Fibroblast of villous mesenchyme (primary cell): ENCODE results near the gene PSORS1C2. TPM values are rescaled to one million over a fixed set of nuclear protein-coding genes. Genes with fewer than 3 reads are reported as not detected.

Source experiments
- DNase-seq: peaks from one replicate; pipeline ENCODE4 v3.0.0-alpha.2; 2010; ENCODE audit warnings: low read depth
- H3K4me3 ChIP-seq: 2 replicates; pipeline ENCODE4 v1.5.1; 2011; ENCODE audit warnings: low read depth, mild to moderate bottlenecking, low read length
- total RNA-seq: library from RNA; depleted of rRNA; stranded (reverse); fragments of >200 nt; gene quantifications from 2 replicates; pipeline ENCODE4 v1.2.3, GENCODE V29; 2012
- TF ChIP-seq, protein P1 (sequence below): IDR thresholded peaks from 2 replicates; pipeline ENCODE4 v1.5.1; 2012; ENCODE audit warnings: low read depth, mild to moderate bottlenecking, low read length; ENCODE audit not compliant: insufficient read depth

Gene PSORS1C2
- total RNA-seq, 1 donor = not detected

DNA sequence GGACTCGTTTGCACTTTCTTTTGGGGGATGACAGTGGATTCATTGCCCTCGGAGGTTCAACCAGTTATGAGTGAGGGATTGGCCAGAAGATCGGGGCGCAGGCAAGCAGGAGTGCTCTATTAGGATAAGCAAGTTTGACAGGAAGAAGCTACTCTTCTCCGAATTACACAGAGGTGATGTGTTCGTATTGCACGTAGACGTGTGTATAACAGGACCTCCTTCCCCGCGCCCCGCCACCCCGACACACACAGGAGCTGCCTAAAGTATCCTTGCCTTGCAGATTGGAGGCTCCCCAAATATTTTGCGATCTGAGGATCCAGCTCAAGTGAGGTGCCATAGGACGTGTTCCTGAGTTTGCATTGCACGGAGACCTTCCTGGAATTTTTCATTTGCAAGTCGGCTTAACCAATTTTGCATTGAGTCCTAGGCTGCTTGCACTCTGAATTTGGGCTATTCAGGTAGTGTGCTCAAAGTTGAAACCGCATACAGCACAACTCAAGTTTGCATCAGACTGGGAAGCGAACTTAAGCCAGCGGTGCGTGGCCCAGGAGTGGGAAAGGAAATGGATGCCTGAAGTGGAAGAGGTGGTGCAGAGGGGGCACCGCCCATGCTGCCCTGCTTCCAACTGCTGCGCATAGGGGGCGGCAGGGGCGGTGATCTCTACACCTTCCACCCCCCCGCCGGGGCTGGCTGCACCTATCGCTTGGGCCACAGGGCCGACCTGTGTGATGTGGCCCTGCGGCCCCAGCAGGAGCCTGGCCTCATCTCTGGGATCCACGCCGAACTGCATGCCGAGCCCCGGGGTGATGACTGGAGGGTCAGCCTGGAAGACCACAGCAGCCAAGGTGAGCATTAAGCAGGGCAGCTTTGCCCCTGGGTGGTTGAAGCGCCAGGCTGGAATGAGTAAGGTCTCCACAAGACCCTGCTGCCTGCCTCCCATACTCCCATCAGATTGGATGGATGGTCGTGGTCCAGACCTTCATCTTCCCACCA is 20.3 kb upstream of the PSORS1C2 start:
- TF ChIP-seq, protein P1, sequence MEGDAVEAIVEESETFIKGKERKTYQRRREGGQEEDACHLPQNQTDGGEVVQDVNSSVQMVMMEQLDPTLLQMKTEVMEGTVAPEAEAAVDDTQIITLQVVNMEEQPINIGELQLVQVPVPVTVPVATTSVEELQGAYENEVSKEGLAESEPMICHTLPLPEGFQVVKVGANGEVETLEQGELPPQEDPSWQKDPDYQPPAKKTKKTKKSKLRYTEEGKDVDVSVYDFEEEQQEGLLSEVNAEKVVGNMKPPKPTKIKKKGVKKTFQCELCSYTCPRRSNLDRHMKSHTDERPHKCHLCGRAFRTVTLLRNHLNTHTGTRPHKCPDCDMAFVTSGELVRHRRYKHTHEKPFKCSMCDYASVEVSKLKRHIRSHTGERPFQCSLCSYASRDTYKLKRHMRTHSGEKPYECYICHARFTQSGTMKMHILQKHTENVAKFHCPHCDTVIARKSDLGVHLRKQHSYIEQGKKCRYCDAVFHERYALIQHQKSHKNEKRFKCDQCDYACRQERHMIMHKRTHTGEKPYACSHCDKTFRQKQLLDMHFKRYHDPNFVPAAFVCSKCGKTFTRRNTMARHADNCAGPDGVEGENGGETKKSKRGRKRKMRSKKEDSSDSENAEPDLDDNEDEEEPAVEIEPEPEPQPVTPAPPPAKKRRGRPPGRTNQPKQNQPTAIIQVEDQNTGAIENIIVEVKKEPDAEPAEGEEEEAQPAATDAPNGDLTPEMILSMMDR = peak; percentile 14
- peak; percentile 11 for DNase-seq
- peak overlapping the region; percentile 79 for H3K4me3 ChIP-seq

GRCh38 chr6:31158140-31158862 is 19.4 kb upstream of the PSORS1C2 start, which contains the start of gene TCF19:
TCF19 (plus strand) TSS chr6:31158589; CDS start chr6:31159470, 881 bp downstream.
- H3K4me3 ChIP-seq = peak within 1 kb of the TSS; percentile 79
- peak; percentile 99 for DNase-seq
- TF ChIP-seq, protein P1 = no peak

DNA sequence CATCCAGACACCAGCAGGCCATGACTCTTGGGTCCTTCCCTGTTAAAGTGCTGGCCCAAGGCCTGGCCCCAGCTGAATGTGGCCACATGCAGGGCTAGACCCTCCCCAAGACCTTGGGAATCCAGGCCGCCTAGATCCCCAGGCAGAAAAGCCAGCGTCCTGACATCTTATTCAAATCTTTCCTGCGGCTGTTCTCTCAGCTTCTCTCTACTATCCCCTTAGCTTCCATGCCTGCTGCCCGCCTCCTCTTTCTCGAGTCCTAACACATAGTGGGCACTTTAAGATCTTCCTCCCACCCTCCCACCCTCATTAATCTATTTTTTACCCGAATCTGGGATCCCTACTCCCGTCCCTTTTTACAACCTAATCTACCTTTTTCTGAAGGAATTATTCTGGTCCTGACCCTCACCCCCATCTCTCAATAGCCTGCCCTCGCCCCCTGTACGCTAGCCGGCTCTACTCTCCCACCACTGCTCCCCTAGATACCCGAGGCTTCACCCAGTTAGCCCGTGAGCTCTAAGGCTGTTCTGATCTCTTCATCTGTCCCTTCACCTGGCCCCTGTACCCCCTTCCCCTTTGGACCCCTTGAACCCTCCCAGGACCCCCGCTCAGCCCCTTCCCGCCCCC is 18.8 kb upstream of the PSORS1C2 start, which contains the start of gene CCHCR1:
CCHCR1 (minus strand) TSS at position 290 of the 627 bp plus-strand sequence; CDS start at position 88, 202 bp downstream.
- TF ChIP-seq, protein P1 = no peak
- peak within 1 kb of the TSS; percentile 79 for H3K4me3 ChIP-seq
- DNase-seq = no peak

DNA sequence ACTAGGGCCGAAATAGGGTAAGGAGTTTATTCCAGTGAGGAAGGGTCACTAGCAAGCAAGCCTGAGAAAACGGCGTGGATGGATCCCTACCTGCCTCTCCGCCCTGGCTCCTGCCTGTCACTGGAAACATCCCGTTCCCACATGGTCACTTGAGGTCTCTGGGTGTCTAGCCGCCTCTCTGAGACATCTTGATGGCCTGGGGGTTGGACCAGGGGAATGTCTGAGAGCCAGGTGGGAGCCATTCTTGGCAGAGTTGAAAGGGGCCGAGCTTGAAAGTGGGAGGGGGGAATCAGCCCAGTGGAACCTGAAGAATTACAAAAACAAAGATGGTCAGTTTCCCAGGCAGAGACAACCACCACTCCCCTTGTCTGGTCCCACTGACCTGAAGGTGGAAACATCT is 17.8 kb upstream of the PSORS1C2 start:
- H3K4me3 ChIP-seq = no peak overlapping the region
- DNase-seq = no peak
- TF ChIP-seq, protein P1 = no peak

DNA sequence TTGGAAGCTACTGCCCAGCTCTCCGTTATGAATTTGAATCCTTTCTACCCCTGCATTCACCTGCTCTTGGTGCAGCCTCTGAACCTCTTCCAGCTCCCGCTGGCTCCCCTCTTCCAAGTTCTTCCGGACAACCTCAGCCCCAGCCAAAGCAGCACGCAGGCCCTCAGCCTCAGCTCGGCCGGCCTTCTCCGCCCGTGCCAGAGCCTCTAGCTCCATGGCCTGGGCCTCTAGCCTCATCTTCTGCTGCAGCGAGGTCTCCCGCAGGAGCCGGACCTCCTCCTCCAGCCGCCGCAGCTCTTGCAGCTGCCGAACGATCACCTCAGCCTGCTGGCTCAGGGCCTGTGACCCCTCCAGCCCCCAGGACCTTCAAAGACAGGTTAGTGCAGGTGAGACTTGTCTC is 15.6 kb upstream of the PSORS1C2 start:
- no peak for DNase-seq
- H3K4me3 ChIP-seq = no peak overlapping the region
- TF ChIP-seq, protein P1 = no peak

DNA sequence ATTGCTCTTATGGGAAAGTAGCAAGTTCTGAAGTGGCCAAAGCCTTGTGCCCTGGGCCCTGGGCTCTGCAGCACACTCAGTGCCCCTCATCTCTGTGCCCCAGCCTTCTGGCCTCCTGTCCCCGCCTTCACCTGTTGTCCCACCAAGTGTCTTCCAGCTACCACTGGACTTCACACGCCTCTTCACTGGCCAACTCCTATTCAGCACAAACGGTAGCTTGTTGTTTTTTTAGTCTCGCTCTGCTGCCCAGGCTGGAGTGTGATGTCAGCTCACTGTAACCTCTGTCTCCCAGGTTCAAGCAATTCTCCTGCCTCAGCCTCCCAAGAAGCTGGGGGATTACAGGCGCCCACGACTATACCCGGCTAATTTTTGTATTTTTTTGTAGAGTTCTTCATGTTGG is 13.9 kb upstream of the PSORS1C2 start:
- H3K4me3 ChIP-seq = no peak overlapping the region
- DNase-seq = no peak
- TF ChIP-seq, protein P1 = no peak
